A204.1 (cell line): ENCODE data around the gene ARHGAP20.

Source experiments
- FAIRE-seq: peaks from 2 replicates; lab custom pipeline; 2012; peaks lifted over from hg19 to GRCh38; lab: Jason Lieb, UNC

The ARHGAP20 gene

GRCh38 chr11:110527146-110527545 lies 185.1 kb downstream of the ARHGAP20 start:
- no peak for FAIRE-seq
